IMR-90 (cell line): Measurements from ENCODE around the gene ITPR3. TPM values are rescaled to one million over a fixed set of nuclear protein-coding genes. Genes with fewer than 3 reads are reported as not detected.

Source experiments
- ATAC-seq: fragments of 200-7000 bp; cut with Tn5 transposase; 2 replicates; pipeline ENCODE4 v1.9.1; 2020; ENCODE audit warnings: low read depth, mild to moderate bottlenecking, moderate library complexity
- BruUV-seq: library from RNA; stranded (reverse); fragments of 400-500 nt; replicated peaks from 2 replicates; lab custom pipeline; 2021; lab: Mats Ljungman, UMichigan
- CTCF ChIA-PET: fragments of 300-600 bp; formaldehyde crosslinking; extraction: SDS; loops from one replicate; lab custom pipeline; 2021; ENCODE audit warnings: antibody characterized with exemption; lab: Yijun Ruan, JAX
- POLR2A ChIA-PET: fragments of 300-600 bp; sonication (Branson Sonifier 250); formaldehyde crosslinking; loops from one replicate; lab custom pipeline; 2022; ENCODE audit warnings: antibody characterized with exemption; ENCODE audit not compliant: unreplicated experiment; lab: Charles Lee
- DNase-seq: peaks from one replicate; pipeline ENCODE4 v3.0.0; 2013
- H2AFZ ChIP-seq: replicated peaks from 2 replicates; pipeline ENCODE3; 2013; ENCODE audit warnings: low read length, mild to moderate bottlenecking; ENCODE audit not compliant: poor library complexity
- H2AK5ac ChIP-seq: 2 replicates; pipeline ENCODE4 v1.6.1; 2013; ENCODE audit warnings: low read depth, low read length, inconsistent platforms
- H2AK9ac ChIP-seq: replicated peaks from 2 replicates; pipeline ENCODE3; 2013; ENCODE audit warnings: mild to moderate bottlenecking, low read depth, low read length, moderate library complexity; ENCODE audit not compliant: poor library complexity
- H2BK120ac ChIP-seq: 2 replicates; pipeline ENCODE4 v1.6.1; 2013; ENCODE audit warnings: low read depth, low read length, inconsistent platforms
- H2BK15ac ChIP-seq: 3 replicates; pipeline ENCODE4 v1.6.1; 2013; ENCODE audit warnings: low read depth, low read length, inconsistent platforms
- H2BK20ac ChIP-seq: 2 replicates; pipeline ENCODE4 v1.6.1; 2013; ENCODE audit warnings: low read depth, mild to moderate bottlenecking, inconsistent platforms, low read length, moderate library complexity
- H2BK5ac ChIP-seq: 2 replicates; pipeline ENCODE4 v1.6.1; 2013; ENCODE audit warnings: mild to moderate bottlenecking, low read depth, low read length, inconsistent platforms; ENCODE audit not compliant: poor library complexity, severe bottlenecking
- H3K14ac ChIP-seq: replicated peaks from 2 replicates; pipeline ENCODE4 v1.6.1; 2013; ENCODE audit warnings: low read depth, low read length, inconsistent platforms
- H3K18ac ChIP-seq: 2 replicates; pipeline ENCODE4 v1.6.1; 2013; ENCODE audit warnings: low read depth, low read length, control low read depth
- H3K23ac ChIP-seq: 2 replicates; pipeline ENCODE4 v1.6.1; 2013; ENCODE audit warnings: low read depth, low read length, inconsistent platforms
- H3K27ac ChIP-seq: 2 replicates; pipeline ENCODE4 v1.5.1; 2013; ENCODE audit warnings: mild to moderate bottlenecking, control low read depth, low read length; ENCODE audit not compliant: insufficient read depth
- H3K27me3 ChIP-seq: 2 replicates; pipeline ENCODE4 v1.6.1; 2013; ENCODE audit warnings: low read length; ENCODE audit not compliant: control insufficient read depth, insufficient read depth
- H3K36me3 ChIP-seq: 2 replicates; pipeline ENCODE4 v1.6.1; 2013; ENCODE audit warnings: low read length, mixed read lengths; ENCODE audit not compliant: control insufficient read depth, insufficient read depth
- H3K4ac ChIP-seq: 2 replicates; pipeline ENCODE4 v1.6.1; 2013; ENCODE audit warnings: low read depth, low read length, inconsistent platforms
- H3K4me1 ChIP-seq: 2 replicates; pipeline ENCODE4 v1.6.1; 2013; ENCODE audit warnings: low read length, mixed read lengths; ENCODE audit not compliant: control insufficient read depth, insufficient read depth
- H3K4me2 ChIP-seq: 2 replicates; pipeline ENCODE4 v1.6.1; 2013; ENCODE audit warnings: low read depth, mild to moderate bottlenecking, control low read depth, low read length, moderate library complexity
- H3K4me3 ChIP-seq: 2 replicates; pipeline ENCODE4 v1.5.1; 2013; ENCODE audit warnings: low read depth, mild to moderate bottlenecking, control low read depth, low read length, moderate library complexity; ENCODE audit not compliant: insufficient read depth
- H3K56ac ChIP-seq: 2 replicates; pipeline ENCODE4 v1.6.1; 2013; ENCODE audit warnings: low read length, inconsistent platforms; ENCODE audit not compliant: insufficient read depth; ENCODE audit errors: extremely low read depth
- H3K79me1 ChIP-seq, 2 experiments: 2 replicates each; pipeline ENCODE4 v1.6.1; 2013; ENCODE audit warnings: low read length in 2 of 2, inconsistent platforms in 1 of 2, low read depth in 1 of 2
- H3K9ac ChIP-seq: 2 replicates; pipeline ENCODE4 v1.6.1; 2013; ENCODE audit warnings: low read depth, low read length, control low read depth
- H3K9me1 ChIP-seq: 2 replicates; pipeline ENCODE4 v1.6.1; 2013; ENCODE audit warnings: low read length, inconsistent platforms; ENCODE audit not compliant: insufficient read depth
- H3K9me3 ChIP-seq: 2 replicates; pipeline ENCODE4 v1.6.1; 2013; ENCODE audit warnings: low read length; ENCODE audit not compliant: control insufficient read depth, insufficient read depth
- H4K20me1 ChIP-seq: 2 replicates; pipeline ENCODE4 v1.6.1; 2013; ENCODE audit warnings: low read length, inconsistent platforms; ENCODE audit not compliant: insufficient read depth
- H4K5ac ChIP-seq: 2 replicates; pipeline ENCODE4 v1.6.1; 2013; ENCODE audit warnings: mild to moderate bottlenecking, low read depth, low read length, control low read depth
- H4K8ac ChIP-seq, 2 experiments: 2 replicates each; pipeline ENCODE4 v1.6.1; 2013; ENCODE audit warnings: low read depth in 2 of 2, low read length in 2 of 2, control low read depth in 1 of 2, inconsistent platforms in 1 of 2
- H4K91ac ChIP-seq: 2 replicates; pipeline ENCODE4 v1.6.1; 2013; ENCODE audit warnings: low read depth, low read length, inconsistent platforms; ENCODE audit not compliant: insufficient read depth
- BHLHE40 ChIP-seq: fragments of 150-350 bp; IDR thresholded peaks from 2 replicates; pipeline ENCODE4 v1.6.1; 2016; ENCODE audit warnings: mild to moderate bottlenecking, low read depth, low read length
- CHD1 ChIP-seq: IDR thresholded peaks from 2 replicates; pipeline ENCODE4 v1.6.1; 2012; ENCODE audit warnings: low read depth, low read length, improper control_type of control experiment
- ELK1 ChIP-seq: fragments of 150-350 bp; IDR thresholded peaks from 2 replicates; pipeline ENCODE4 v1.6.1; 2016; ENCODE audit warnings: low read depth, mild to moderate bottlenecking, low read length, moderate library complexity, borderline replicate concordance
- MAFK ChIP-seq: IDR thresholded peaks from 2 replicates; pipeline ENCODE4 v1.6.1; 2012; ENCODE audit warnings: low read depth, low read length, improper control_type of control experiment
- MAZ ChIP-seq: IDR thresholded peaks from 2 replicates; pipeline ENCODE4 v1.6.1; 2012; ENCODE audit warnings: low read depth, mild to moderate bottlenecking, low read length, improper control_type of control experiment, moderate library complexity, borderline replicate concordance
- MXI1 ChIP-seq: IDR thresholded peaks from 2 replicates; pipeline ENCODE4 v1.6.1; 2012; ENCODE audit warnings: low read depth, mild to moderate bottlenecking, low read length, moderate library complexity, borderline replicate concordance
- NFE2L2 ChIP-seq: fragments of 150-350 bp; IDR thresholded peaks from 2 replicates; pipeline ENCODE4 v1.6.1; 2016; ENCODE audit warnings: low read depth, mild to moderate bottlenecking, low read length
- RAD21 ChIP-seq: IDR thresholded peaks from 2 replicates; pipeline ENCODE4 v1.6.1; 2012; ENCODE audit warnings: low read length, improper control_type of control experiment
- SMC3 ChIP-seq: fragments of 150-350 bp; IDR thresholded peaks from 2 replicates; pipeline ENCODE4 v1.6.1; 2016; ENCODE audit warnings: low read depth, mild to moderate bottlenecking, antibody characterized with exemption, low read length, moderate library complexity
- USF2 ChIP-seq: fragments of 150-350 bp; IDR thresholded peaks from 2 replicates; pipeline ENCODE4 v1.6.1; 2017; ENCODE audit warnings: mild to moderate bottlenecking, antibody characterized with exemption, low read length, low read depth
- WGBS, 2 experiments: methylation state at CpG; one replicate each; pipeline versions ENCODE4 v1.1.5 to v1.1.7; 2013; ENCODE audit warnings: missing lambda C conversion rate in 2 of 2; ENCODE audit not compliant: insufficient read length in 1 of 2; ENCODE audit errors: extremely low coverage in 2 of 2; 5-methylcytosine and 5-hydroxymethylcytosine counted together
- dilution Hi-C: fragments of 300-500 bp; cut with HindIII; formaldehyde crosslinking; loops from one replicate; pipeline ENCODE4 v1.14.3; 2018; ENCODE audit warnings: low sequenced_read_pairs; ENCODE audit not compliant: unreplicated experiment
- in situ Hi-C: fragments of 300-500 bp; cut with MboI; formaldehyde crosslinking; loops from 3 replicates; pipeline ENCODE4 v1.14.3; 2019; ENCODE audit warnings: low sequenced_read_pairs, inconsistent platforms, mixed read lengths
- intact Hi-C: fragments of 100-400 bp; cut with micrococcal nuclease; formaldehyde crosslinking; loops from 2 replicates; pipeline ENCODE4 v1.10.0; 2022
- polyA plus RNA-seq, 3 experiments: library from polyadenylated mRNA; depleted of rRNA; stranded (reverse); fragments of >200 nt; gene quantifications; 2 replicates each; pipeline ENCODE4 v1.2.3, GENCODE V29; 2012; ENCODE audit warnings: low replicate concordance in 1 of 3
- total RNA-seq: library from RNA; depleted of rRNA; stranded (reverse); fragments of >200 nt; gene quantifications from 2 replicates; pipeline ENCODE4 v1.2.3, GENCODE V29; 2012

Gene ITPR3
- total and polyA plus RNA-seq, 2 of the 4 experiments (the other 2 are of a cell fraction): 1.6 to 3.7 TPM

- TF ChIP-seq NFE2L2 (no peak), BHLHE40 (peak; percentile 33; the same call in 1 of the 2 replicates), CHD1 (no peak)
Observed at GRCh38 chr6:33589731-33590530, 31.2 kb upstream of the ITPR3 start (continued).

- Histone ChIP-seq H4K20me1 (no peaks in the 10 kb centered on the region), H3K27ac (peak overlapping the region; percentile 41), H3K27me3 (no peaks in the 10 kb centered on the region), H2BK5ac (peak overlapping the region; percentile 93), H3K9me1 (peaks cover 14% of the 10 kb centered on the region), H4K91ac (peak overlapping the region; percentile 90), H3K4ac (peak overlapping the region; percentile 46), H3K56ac (no peak overlapping the region; the same call in 1 of the 2 replicates), H3K9ac (no peak overlapping the region), H3K4me3 (no peak overlapping the region), H2AK9ac (peak overlapping the region; percentile 99), H3K36me3 (no peaks in the 10 kb centered on the region), H2BK20ac (peak overlapping the region; percentile 98), H2BK120ac (peak overlapping the region; percentile 95), H3K79me1 (no peaks in the 10 kb centered on the region), H4K5ac (peak overlapping the region; percentile 65), H2AK5ac (peak overlapping the region; percentile 98), H3K4me2 (no peak overlapping the region), H3K14ac (peak overlapping the region; percentile 68), H2AFZ (peak overlapping the region; percentile 96), H4K8ac (peak overlapping the region; percentile 58 to 91), H3K4me1 (peaks cover 15% of the 10 kb centered on the region), H3K9me3 (no peaks in the 10 kb centered on the region), H2BK15ac (peak overlapping the region; percentile 70; the same call in 1 of the 3 replicates), H3K18ac (peak overlapping the region; percentile 9; the same call in 1 of the 2 replicates), H3K23ac (peak overlapping the region; percentile 31; the same call in 1 of the 2 replicates)
- WGBS, 2 experiments: 100% methylated on average over 1 of the region's 15 CpGs; no CpG with 5 or more reads in 1 of the 2 experiments
- in situ Hi-C loops: no loop called here
- intact Hi-C loops: no loop called here
- no peak for TF ChIP-seq ELK1
- TF ChIP-seq MAFK: no peak
- no peak for TF ChIP-seq USF2
- TF ChIP-seq BHLHE40: no peak
- no peak for TF ChIP-seq MAZ
- no peak for TF ChIP-seq RAD21
- TF ChIP-seq MXI1: no peak
- TF ChIP-seq SMC3: no peak
- DNase-seq: no peak
- ChIA-PET POLR2A (no interaction called here), CTCF (interaction anchor here (0.7 to 1.6 kb wide), 12 partner anchors 9 to 120 kb away, joined by 3 to 21 read pairs (median 3); partner anchors contain the start of gene ITPR3)
- BruUV-seq: no TSS peak
- dilution Hi-C loops: no loop called here
- no peak for ATAC-seq
Observed at GRCh38 chr6:33590531-33591198, 30.5 kb upstream of the ITPR3 start.
